SJCRH30 (cell line): Measurements from ENCODE around the gene CBX6. TPM values are rescaled to one million over a fixed set of nuclear protein-coding genes. Genes with fewer than 3 reads are reported as not detected.

ENCODE experiments used
- DNase-seq, 2 experiments: peaks; one replicate each; pipeline ENCODE4 v3.0.0-alpha.2; 2015 to 2020
- H3K27ac ChIP-seq: fragments of 250-450 bp; sonication (Bioruptor Pico); 2 replicates; pipeline ENCODE4 v1.5.1; 2020; ENCODE audit warnings: mild to moderate bottlenecking, moderate library complexity
- H3K27me3 ChIP-seq: fragments of 250-450 bp; sonication (Bioruptor Pico); 2 replicates; pipeline ENCODE4 v1.5.1; 2020; ENCODE audit warnings: mild to moderate bottlenecking, moderate library complexity
- H3K36me3 ChIP-seq: fragments of 250-450 bp; sonication (Bioruptor Pico); 2 replicates; pipeline ENCODE4 v1.5.1; 2020; ENCODE audit warnings: mild to moderate bottlenecking, moderate library complexity
- H3K4me1 ChIP-seq: fragments of 250-450 bp; sonication (Bioruptor Pico); 2 replicates; pipeline ENCODE4 v1.5.1; 2020; ENCODE audit warnings: mild to moderate bottlenecking, moderate library complexity
- H3K4me3 ChIP-seq: fragments of 250-450 bp; sonication (Bioruptor Pico); 2 replicates; pipeline ENCODE4 v1.5.1; 2020; ENCODE audit warnings: mild to moderate bottlenecking, moderate library complexity
- H3K9me3 ChIP-seq: fragments of 250-450 bp; sonication (Bioruptor Pico); replicated peaks from 2 replicates; pipeline ENCODE4 v1.5.1; 2020; ENCODE audit warnings: mild to moderate bottlenecking, moderate library complexity
- total RNA-seq: library from RNA; depleted of rRNA; stranded (reverse); fragments of >200 nt; shearing (Covaris generic); gene quantifications from 2 replicates; pipeline ENCODE4 v1.2.3, GENCODE V29; 2014

CBX6 gene
- total RNA-seq, 1 experiment from 2014 or later: 40.5 TPM

- no peaks in the 10 kb centered on the region for H3K4me1 ChIP-seq
- H3K27me3 ChIP-seq: peaks cover 38% of the 10 kb centered on the region
- DNase-seq: peak; percentile 34 to 36
- H3K9me3 ChIP-seq: no peaks in the 10 kb centered on the region
- H3K4me3 ChIP-seq: peak within 1 kb of the TSS; percentile 41
- no peaks in the 10 kb centered on the region for H3K36me3 ChIP-seq
- no peak within 1 kb of the TSS for H3K27ac ChIP-seq
Observed at GRCh38 chr22:38843657-38844314, 28.2 kb downstream of the CBX6 start, which contains the start of gene NPTXR. Gene NPTXR, minus strand, starts transcription at chr22:38844028.

- H3K36me3 ChIP-seq: no peaks in the 10 kb centered on the region
- peak overlapping the region; percentile 41 for H3K4me3 ChIP-seq
- DNase-seq: peak; percentile 68 to 72
- H3K27me3 ChIP-seq: peaks cover 38% of the 10 kb centered on the region
- no peak overlapping the region for H3K27ac ChIP-seq
- H3K9me3 ChIP-seq: no peaks in the 10 kb centered on the region
- H3K4me1 ChIP-seq: no peaks in the 10 kb centered on the region
Observed at GRCh38 chr22:38843201-38843656, 28.8 kb downstream of the CBX6 start.

- H3K27ac ChIP-seq: no peak overlapping the region
- no peaks in the 10 kb centered on the region for H3K9me3 ChIP-seq
- H3K4me3 ChIP-seq: peak overlapping the region; percentile 41; the same call in 1 of the 2 replicates
- no peaks in the 10 kb centered on the region for H3K36me3 ChIP-seq
- H3K4me1 ChIP-seq: no peaks in the 10 kb centered on the region
- no peak for DNase-seq
- peaks cover 35% of the 10 kb centered on the region for H3K27me3 ChIP-seq
Observed at GRCh38 chr22:38842512-38843200, 29.4 kb downstream of the CBX6 start.

GRCh38 chr22:38841635-38842034, 30.4 kb downstream of the CBX6 start:
- DNase-seq: no peak
- Histone ChIP-seq H3K9me3 (no peaks in the 10 kb centered on the region), H3K4me3 (no peak overlapping the region), H3K27me3 (peaks cover 38% of the 10 kb centered on the region), H3K36me3 (no peaks in the 10 kb centered on the region), H3K4me1 (no peaks in the 10 kb centered on the region), H3K27ac (no peak overlapping the region)

- Histone ChIP-seq H3K4me1 (no peaks in the 10 kb centered on the region), H3K9me3 (no peaks in the 10 kb centered on the region), H3K4me3 (no peak overlapping the region), H3K36me3 (no peaks in the 10 kb centered on the region), H3K27ac (no peak overlapping the region), H3K27me3 (peaks cover 40% of the 10 kb centered on the region)
- no peak for DNase-seq
Observed at GRCh38 chr22:38841211-38841610, 30.8 kb downstream of the CBX6 start.

- Histone ChIP-seq H3K4me3 (no peak overlapping the region), H3K27ac (no peak overlapping the region), H3K4me1 (no peaks in the 10 kb centered on the region), H3K36me3 (no peaks in the 10 kb centered on the region), H3K27me3 (peaks cover 36% of the 10 kb centered on the region), H3K9me3 (no peaks in the 10 kb centered on the region)
- no peak for DNase-seq
Observed at GRCh38 chr22:38840129-38840528, 31.9 kb downstream of the CBX6 start.

GRCh38 chr22:38839686-38840085, 32.3 kb downstream of the CBX6 start:
- H3K4me3 ChIP-seq: no peak overlapping the region
- DNase-seq: no peak
- H3K4me1 ChIP-seq: no peaks in the 10 kb centered on the region
- no peaks in the 10 kb centered on the region for H3K9me3 ChIP-seq
- H3K27me3 ChIP-seq: peaks cover 31% of the 10 kb centered on the region
- H3K36me3 ChIP-seq: no peaks in the 10 kb centered on the region
- H3K27ac ChIP-seq: no peak overlapping the region

GRCh38 chr22:38837414-38837928, 34.5 kb downstream of the CBX6 start:
- Histone ChIP-seq H3K9me3 (no peaks in the 10 kb centered on the region), H3K27ac (no peak overlapping the region), H3K36me3 (no peaks in the 10 kb centered on the region), H3K4me1 (no peaks in the 10 kb centered on the region), H3K4me3 (no peak overlapping the region), H3K27me3 (peaks cover 24% of the 10 kb centered on the region)
- DNase-seq: no peak

- Histone ChIP-seq H3K4me3 (no peak overlapping the region), H3K27ac (no peak overlapping the region), H3K36me3 (no peaks in the 10 kb centered on the region), H3K9me3 (no peaks in the 10 kb centered on the region), H3K4me1 (no peaks in the 10 kb centered on the region), H3K27me3 (peaks cover 12% of the 10 kb centered on the region; the same call in 1 of the 2 replicates)
- no peak for DNase-seq
Observed at GRCh38 chr22:38835888-38836301, 36.1 kb downstream of the CBX6 start.

GRCh38 chr22:38834991-38835390, 37.0 kb downstream of the CBX6 start:
- H3K4me3 ChIP-seq: no peak overlapping the region
- no peaks in the 10 kb centered on the region for H3K4me1 ChIP-seq
- no peaks in the 10 kb centered on the region for H3K9me3 ChIP-seq
- H3K27me3 ChIP-seq: peaks cover 9% of the 10 kb centered on the region; the same call in 1 of the 2 replicates
- no peak overlapping the region for H3K27ac ChIP-seq
- no peaks in the 10 kb centered on the region for H3K36me3 ChIP-seq
- DNase-seq: no peak

GRCh38 chr22:38834215-38834953, 37.6 kb downstream of the CBX6 start:
- no peak for DNase-seq
- Histone ChIP-seq H3K27me3 (peaks cover 9% of the 10 kb centered on the region; the same call in 1 of the 2 replicates), H3K9me3 (no peaks in the 10 kb centered on the region), H3K27ac (no peak overlapping the region), H3K36me3 (no peaks in the 10 kb centered on the region), H3K4me3 (no peak overlapping the region), H3K4me1 (no peaks in the 10 kb centered on the region)

- no peak for DNase-seq
- H3K4me3 ChIP-seq: no peak overlapping the region
- H3K36me3 ChIP-seq: no peaks in the 10 kb centered on the region
- no peaks in the 10 kb centered on the region for H3K9me3 ChIP-seq
- H3K4me1 ChIP-seq: no peaks in the 10 kb centered on the region
- H3K27ac ChIP-seq: no peak overlapping the region
- H3K27me3 ChIP-seq: peaks cover 5% of the 10 kb centered on the region; the same call in 1 of the 2 replicates
Observed at GRCh38 chr22:38833061-38833460, 39.0 kb downstream of the CBX6 start.

GRCh38 chr22:38832005-38832978, 39.7 kb downstream of the CBX6 start:
- H3K4me3 ChIP-seq: no peak overlapping the region
- H3K36me3 ChIP-seq: no peaks in the 10 kb centered on the region
- peaks cover 5% of the 10 kb centered on the region; the same call in 1 of the 2 replicates for H3K27me3 ChIP-seq
- H3K27ac ChIP-seq: no peak overlapping the region
- no peaks in the 10 kb centered on the region for H3K4me1 ChIP-seq
- H3K9me3 ChIP-seq: no peaks in the 10 kb centered on the region
- no peak for DNase-seq
